NCI-H748 treated with DMSO at 0.1 percent for 48 hours (cell line): ENCODE data around the gene LONRF3.
A peak's percentile ranks its signal among the peaks of the same experiment; 100 is the strongest.
"Not testable (repeated sequence)": the region's sequence is repeated elsewhere in the genome, so short reads cannot be mapped to it uniquely, and the experiment has no call there.

Source experiments
- DNase-seq: peaks from one replicate; lab custom pipeline; 2025; lab: John Stamatoyannopoulos, UW

The LONRF3 gene

DNA sequence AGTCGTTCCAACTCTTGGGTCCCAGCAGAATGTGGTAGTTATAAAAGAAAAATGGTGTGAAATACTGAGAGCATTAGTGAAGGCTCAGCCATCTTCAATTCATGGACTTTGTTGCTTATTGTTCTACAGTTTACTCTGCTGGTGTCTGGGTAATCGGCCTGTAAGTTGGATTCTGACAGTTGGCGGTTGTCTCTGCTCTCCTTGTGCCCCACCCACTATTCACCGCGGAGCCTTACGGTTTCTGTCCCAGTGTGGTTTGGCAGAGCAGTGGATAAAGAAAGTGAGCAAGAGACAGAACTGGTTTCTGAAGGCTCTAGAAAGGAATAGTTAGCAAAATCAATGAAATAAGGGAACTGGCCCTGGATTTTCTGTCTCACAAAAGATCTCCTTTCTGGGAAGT, 9.1 kb downstream of the LONRF3 start:
- no peak for DNase-seq

DNA sequence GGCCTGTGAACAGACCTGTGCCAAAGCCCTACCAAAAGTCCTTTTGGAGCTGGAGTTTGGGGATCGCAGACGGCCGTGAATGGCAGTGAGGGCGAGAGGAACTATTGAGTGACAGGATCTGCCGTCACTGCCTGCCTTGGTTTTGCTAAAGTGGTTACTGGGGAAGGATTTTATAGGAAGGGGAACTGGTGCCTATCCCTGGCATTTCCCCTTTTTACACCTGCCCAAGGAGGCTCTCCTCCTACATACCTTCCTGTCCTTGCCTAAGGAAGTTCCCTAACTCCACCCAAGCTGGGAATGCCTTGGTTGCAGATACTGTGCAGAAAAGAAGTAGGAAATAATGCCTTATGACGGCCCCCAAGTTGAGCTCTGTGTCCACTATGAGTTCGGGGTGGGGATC, 14.5 kb downstream of the LONRF3 start:
- DNase-seq, result no peak

DNA sequence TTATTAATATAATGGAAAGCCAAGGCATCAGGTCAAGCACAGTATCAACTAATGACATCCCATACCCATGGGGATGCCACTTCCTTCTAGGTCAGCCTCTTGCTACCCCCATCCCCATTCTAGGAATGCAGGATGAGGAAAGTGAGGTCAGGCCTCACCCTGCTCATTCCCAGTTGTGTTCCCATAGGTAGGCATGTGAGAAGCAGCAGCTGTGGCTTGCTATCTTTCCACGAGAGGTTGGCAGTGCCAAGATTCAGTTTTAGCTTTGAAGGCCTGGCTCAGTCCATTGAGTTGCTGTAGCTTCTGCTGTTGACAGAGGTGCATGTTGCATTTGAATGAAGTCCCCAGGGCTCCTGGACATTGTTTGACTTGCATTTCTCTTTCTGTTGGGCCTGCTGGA, 15.5 kb downstream of the LONRF3 start:
- no peak for DNase-seq

DNA sequence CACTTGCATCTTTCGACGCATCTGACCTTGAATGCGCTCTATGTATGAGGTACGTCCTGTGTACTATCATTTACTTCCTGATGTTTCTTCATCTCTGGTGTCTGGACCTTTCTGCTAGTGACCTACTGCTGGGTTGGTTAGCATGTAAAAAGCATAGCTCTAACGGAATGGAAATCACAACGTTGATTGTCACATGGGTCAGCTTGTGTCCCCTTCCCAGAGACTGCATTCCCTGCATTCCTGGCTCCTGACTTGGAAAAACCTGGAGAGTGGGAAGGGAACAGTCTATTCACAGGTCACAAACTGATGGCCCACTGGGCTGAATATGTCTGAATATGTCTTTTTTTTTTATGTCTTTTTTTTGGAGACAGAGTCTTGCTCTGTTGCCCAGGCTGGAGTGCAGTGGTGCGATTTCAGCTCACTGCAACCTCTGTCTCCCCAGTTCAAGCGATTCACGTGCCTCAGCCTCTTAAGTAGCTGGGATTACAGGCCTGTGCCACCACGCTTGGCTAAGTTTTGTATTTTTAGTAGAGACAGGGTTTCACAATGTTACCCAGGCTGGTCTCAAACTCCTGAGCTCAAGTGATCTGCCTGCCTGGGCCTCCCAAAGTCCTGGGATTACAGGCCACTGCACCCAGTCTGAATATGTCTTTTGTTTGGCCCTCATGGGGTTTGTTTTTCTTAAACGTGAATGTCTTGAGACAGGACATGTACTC, 16.3 kb downstream of the LONRF3 start:
- DNase-seq, result no peak

DNA sequence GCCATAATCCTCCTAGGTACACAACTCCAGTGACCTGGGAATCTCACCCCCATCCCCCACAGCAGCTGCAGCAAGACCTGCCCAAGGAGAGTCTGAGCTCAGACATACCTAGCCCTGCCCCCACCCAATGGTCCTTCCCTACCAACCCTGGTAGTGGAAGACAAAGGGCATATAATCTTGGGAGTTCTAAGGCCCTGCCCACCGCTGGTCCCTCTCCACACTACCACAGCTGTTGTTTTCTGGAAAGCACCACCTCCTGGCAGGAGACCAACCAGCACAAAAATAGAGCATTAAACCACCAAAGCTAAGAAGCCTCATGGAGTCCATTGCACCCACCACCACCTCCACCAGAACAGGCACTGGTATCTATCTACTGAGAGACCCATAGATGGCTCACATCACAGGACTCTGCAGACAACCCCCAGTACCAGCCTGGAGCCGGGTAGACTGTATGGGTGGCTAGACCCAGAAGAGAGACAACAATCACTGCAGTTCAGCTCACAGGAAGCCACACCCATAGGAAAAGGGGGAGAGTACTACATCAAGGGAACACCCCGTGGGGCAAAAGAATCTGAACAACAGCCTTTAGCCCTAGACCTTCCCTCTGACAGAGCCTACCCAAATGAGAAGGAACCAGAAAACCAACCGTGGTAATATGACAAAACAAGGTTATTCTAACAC, 18.2 kb downstream of the LONRF3 start:
- not testable (repeated sequence) for DNase-seq

GRCh38 chrX:119003462-119003861, 29.0 kb downstream of the LONRF3 start:
- no peak for DNase-seq

GRCh38 chrX:119004920-119005524, 30.6 kb downstream of the LONRF3 start:
- DNase-seq, result peak; percentile 53

DNA sequence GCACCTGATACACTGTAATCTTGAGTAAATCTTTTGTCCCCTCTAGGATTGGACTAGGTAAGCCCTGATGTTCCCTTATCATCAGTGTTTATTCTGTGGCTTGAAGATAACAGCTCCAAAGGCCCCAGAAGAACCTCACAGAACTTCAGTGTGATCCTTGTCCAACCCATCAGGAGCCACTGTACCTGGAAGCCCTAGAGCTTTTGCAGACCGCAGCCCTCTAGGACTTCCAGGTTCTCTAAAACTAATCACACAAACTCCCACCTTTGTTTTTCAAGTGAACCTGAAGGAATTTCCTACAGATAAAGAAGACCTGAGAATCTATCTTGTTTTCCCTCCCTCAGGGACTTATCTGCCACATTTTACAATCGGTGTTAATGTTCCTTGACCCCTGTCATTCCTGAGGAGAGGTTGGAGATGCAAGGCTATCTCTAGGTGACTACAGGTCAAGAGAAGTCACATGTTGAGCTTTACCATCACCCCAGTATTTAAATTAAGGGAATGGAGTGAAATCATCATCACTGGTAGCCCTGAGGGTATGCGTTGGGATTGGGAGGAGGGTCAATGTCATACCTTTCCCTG, 32.9 kb downstream of the LONRF3 start:
- no peak for DNase-seq

DNA sequence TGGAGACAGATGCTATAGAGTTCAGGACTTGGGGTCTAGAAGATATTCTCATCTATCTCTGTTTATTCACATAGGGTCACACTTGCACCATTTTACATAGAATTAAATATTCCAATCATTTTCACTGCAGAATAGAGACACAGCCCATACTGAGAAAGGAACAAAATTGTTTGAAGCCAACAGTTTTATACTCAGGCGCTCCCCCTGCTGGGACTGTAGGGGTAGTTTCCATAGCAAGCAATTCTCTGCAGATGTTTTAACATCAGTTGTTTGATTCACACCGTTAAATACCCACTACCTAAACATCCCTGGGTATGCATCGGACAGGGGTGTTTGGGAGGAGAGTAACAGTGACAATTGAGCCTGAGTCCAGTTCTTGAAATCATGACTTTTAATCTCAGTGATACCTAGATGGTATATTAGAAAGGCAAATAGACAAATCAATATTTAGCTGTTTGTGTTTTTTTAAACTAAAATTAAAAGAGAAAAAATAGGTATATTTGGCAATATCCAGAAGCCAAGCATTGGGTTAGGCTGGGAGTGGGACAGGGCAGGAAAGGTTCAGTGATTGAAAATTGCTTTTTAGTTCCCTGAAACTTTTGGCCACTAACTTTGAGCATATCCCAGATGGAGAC, 33.8 kb downstream of the LONRF3 start:
- DNase-seq, result peak; percentile 20

- no peak for DNase-seq
Measured at GRCh38 chrX:119009071-119009470, 34.7 kb downstream of the LONRF3 start.

DNA sequence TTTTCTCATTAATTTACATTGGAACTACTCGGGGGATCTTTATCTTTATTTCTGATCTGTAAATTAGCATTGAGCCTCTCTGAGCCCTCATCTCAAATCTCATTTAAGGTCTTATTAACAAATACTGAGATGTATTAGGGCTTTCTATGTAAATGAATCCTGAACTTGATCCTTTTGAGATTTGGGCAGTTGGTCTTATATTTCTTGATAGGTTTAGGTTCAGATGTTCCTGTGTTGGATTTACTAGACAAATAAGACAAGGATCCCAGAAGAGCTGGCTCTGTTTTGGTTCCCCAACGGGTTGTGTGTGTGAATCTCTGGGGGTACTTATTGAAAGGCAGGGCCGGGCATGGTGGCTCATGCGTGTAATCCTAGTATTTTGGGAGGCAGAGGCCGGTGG, 36.1 kb downstream of the LONRF3 start:
- no peak for DNase-seq

- no peak for DNase-seq
Measured at GRCh38 chrX:119013164-119013563, 38.7 kb downstream of the LONRF3 start.

DNA sequence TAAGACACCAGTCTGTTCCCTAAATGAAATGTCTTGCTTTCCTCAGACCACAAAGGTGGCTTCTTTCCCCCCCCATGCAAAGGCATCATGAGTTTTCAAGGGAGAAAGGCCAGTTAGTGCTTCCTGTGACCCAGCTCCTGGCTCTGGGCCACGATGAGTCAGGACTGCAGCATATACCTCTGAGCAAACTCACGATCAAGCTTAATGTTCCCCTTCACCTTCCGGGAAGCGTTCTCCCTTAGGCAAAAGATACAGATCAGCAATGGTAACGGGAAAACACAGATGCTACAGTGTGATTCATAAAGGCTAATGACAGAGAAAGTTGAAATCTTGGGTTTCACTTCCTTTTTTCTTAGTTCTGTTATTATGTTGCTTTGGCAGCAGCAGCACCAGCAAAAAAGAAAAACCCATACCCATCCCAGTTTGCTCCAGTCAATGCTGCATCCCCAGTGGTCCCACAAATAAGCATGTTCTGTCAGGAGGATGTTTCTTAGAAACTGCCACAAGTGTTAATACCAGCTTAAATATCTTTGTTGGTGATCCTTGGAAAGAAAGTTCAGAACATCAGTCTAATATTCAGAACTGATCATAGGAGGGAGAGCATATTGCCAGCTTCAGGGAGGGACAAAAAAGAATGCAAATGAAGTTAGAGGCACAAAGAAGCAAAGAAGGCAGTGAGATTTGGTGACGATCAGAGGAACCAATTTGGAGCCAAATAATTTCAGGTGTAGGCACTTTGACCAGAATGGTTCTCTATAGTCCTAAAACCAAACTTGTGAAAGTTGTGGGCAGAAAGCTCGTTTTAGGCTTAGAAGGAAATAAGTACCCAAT, 41.2 kb downstream of the LONRF3 start:
- no peak for DNase-seq

DNA sequence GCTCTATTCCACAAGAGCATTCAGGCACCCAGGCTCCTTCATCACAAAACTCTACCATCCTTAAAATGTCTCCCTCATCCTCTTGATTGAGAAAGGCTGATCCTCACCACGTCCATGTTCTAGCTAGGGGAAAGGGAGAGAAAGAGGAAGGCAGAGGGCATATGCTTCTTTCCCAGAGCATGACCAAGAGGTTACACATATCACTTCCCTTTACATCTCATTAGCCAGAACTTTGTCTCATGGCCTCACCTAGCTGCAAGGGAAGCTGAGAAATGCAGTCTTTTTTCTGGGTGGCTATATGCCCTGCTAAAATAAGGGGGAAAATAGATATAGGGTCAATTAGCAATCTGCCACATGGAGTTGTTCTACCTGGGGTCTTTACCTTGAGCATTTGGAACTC, 42.7 kb downstream of the LONRF3 start:
- no peak for DNase-seq

- no peak for DNase-seq
Measured at GRCh38 chrX:119025900-119026299, 51.5 kb downstream of the LONRF3 start.

GRCh38 chrX:119026344-119026743, 51.9 kb downstream of the LONRF3 start:
- DNase-seq, result not testable (repeated sequence)

DNA sequence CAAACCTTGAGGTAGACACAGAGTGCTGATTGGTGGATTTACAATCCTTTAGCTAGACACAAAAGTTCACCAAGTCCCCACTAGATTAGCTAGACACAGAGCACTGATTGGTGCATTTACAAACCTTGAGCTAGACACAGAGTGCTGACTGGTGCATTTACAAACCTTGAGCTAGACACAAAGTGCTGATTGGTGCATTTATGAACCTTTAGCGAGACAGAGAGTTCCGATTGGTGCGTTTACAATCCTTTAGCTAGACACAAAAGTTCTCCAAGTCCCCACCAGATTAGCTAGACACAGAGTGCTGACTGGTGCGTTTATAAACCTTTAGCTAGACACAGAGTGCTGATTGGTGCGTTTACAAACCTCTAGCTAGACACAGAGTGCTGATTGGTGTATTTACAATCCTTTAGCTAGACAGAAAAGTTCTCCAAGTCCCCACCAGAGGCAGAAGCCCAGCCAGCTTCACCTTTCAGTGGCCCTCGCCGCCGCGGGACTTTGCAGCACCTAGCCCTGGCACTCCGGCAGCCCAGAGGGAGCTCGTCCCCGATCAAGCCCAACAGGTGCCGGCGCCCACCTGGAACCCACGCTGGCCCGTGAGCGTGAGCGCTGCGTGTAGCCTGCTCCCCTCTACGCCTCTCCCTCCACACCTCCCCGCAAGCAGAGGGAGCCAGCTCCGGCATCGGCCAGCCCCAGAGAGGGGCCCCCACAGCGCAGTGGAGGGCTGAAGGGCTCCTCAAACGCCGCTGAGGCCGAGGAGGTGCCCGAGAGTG, 53.7 kb downstream of the LONRF3 start:
- not testable (repeated sequence) for DNase-seq

DNA sequence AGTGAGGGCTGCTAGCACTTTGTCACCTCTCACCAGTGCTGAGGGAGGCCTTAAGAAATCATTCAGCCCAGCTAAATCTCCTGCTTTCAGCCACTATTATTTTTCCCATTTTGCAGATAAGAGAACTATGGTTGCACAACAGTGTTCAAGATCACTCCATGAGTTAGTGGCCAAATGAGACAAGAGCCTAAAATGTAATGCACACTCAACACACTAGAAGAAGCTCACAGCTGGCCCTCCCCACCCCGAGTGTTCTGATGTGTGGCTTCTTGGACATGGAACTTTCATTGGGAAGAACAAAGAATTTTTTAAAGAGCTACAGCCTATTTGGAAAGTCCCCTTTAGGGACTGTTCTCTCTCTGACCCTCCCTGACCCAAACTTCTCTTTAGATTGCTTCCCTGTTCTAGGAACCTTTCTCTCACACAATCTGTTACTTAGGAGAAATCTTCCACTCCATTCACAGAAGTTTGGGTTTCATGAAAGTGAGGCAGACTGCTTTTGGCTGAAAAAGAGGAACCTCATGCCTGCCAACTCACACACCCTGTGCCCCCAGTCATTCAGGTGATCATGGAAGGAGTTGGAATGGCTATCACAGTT, 54.4 kb downstream of the LONRF3 start:
- no peak for DNase-seq

DNA sequence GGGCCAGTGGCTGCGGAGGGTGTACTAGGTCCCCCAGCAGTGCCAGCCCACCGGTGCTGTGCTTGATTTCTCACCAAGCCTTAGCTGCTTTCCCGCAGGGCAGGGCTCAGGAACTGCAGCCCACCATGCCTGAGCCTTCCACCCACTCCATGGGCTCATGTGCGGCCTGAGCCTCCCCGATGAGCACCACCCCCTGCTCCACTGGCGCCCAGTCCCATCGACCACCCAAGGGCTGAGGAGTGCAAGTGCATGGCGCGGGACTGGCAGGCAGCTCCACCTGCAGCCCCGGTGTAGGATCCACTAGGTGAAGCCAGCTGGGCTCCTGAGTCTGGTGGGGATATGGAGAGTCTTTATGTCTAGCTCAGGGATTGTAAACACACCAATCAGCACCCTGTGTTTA, 55.2 kb downstream of the LONRF3 start:
- DNase-seq, result not testable (repeated sequence)

DNA sequence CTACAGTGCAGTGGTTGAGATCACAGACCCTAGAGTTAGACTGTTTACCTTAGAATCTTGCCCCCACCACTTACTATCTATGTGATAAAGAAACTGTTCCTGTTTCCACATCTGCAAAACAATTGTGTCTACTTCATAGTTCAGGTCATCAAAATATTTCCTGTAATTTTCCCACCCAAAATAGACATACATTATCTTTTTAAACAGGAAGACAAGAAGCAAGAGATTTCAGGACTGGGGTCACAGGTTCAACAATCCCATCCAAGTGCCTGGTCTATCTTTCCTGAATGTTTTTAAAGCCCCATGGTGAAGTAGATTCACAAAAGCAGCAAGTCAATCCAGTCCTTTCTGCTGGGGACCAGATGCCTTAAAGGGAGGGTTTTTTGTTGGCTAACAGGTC, 56.6 kb downstream of the LONRF3 start:
- DNase-seq, result no peak
